Hepatocyte (in vitro differentiated cells): ENCODE data around the gene GCLM. TPM values are rescaled to one million over a fixed set of nuclear protein-coding genes. Genes with fewer than 3 reads are reported as not detected.

Experiments
- DNase-seq: peaks from one replicate; pipeline ENCODE4 v3.0.0-alpha.2; 2016; ENCODE audit warnings: low spot score
- H2AFZ ChIP-seq: fragments of 200-600 bp; sonication (generic); 2 replicates; pipeline ENCODE4 v1.6.0; 2016; ENCODE audit warnings: antibody characterized with exemption, mild to moderate bottlenecking
- H3K27ac ChIP-seq: fragments of 200-600 bp; sonication (generic); 2 replicates; pipeline ENCODE4 v1.5.1; 2016; ENCODE audit warnings: mild to moderate bottlenecking
- H3K27me3 ChIP-seq: fragments of 200-600 bp; sonication (generic); 2 replicates; pipeline ENCODE4 v1.6.1; 2016
- H3K36me3 ChIP-seq: fragments of 200-600 bp; sonication (generic); replicated peaks from 2 replicates; pipeline ENCODE4 v1.5.1; 2016; ENCODE audit warnings: low read depth; ENCODE audit not compliant: insufficient read depth
- H3K4me1 ChIP-seq: fragments of 200-600 bp; sonication (generic); 2 replicates; pipeline ENCODE4 v1.5.1; 2016; ENCODE audit warnings: mild to moderate bottlenecking, moderate library complexity; ENCODE audit not compliant: insufficient read depth
- H3K4me2 ChIP-seq: fragments of 200-600 bp; sonication (generic); 2 replicates; pipeline ENCODE4 v1.6.0; 2016
- H3K4me3 ChIP-seq: fragments of 200-600 bp; sonication (generic); 2 replicates; pipeline ENCODE4 v1.5.1; 2016; ENCODE audit warnings: mild to moderate bottlenecking
- H3K79me2 ChIP-seq: fragments of 200-600 bp; sonication (generic); 2 replicates; pipeline ENCODE4 v1.6.0; 2017; ENCODE audit warnings: mild to moderate bottlenecking
- H3K9me2 ChIP-seq: fragments of 200-600 bp; sonication (generic); replicated peaks from 2 replicates; pipeline ENCODE4 v1.6.0; 2017; ENCODE audit warnings: mild to moderate bottlenecking; ENCODE audit not compliant: insufficient read depth
- H3K9me3 ChIP-seq: fragments of 200-600 bp; sonication (generic); 2 replicates; pipeline ENCODE4 v1.5.1; 2016; ENCODE audit warnings: low read depth, mild to moderate bottlenecking
- H4K20me1 ChIP-seq: fragments of 200-600 bp; sonication (generic); 2 replicates; pipeline ENCODE4 v1.6.0; 2016; ENCODE audit warnings: mild to moderate bottlenecking; ENCODE audit not compliant: insufficient read depth, poor library complexity, severe bottlenecking
- CTCF ChIP-seq: fragments of 200-600 bp; sonication (generic); IDR thresholded peaks from 2 replicates; pipeline ENCODE4 v1.5.1; 2016; ENCODE audit warnings: antibody characterized with exemption, mild to moderate bottlenecking; ENCODE audit not compliant: poor library complexity
- EZH2 ChIP-seq: fragments of 200-600 bp; sonication (generic); IDR thresholded peaks from 2 replicates; pipeline ENCODE4 v1.6.1; 2016; ENCODE audit warnings: antibody characterized with exemption, mild to moderate bottlenecking, borderline replicate concordance
- EZH2phosphoT487 ChIP-seq: fragments of 200-600 bp; sonication (generic); IDR thresholded peaks from one replicate; pipeline ENCODE4 v1.6.1; 2018; ENCODE audit warnings: antibody characterized with exemption, mild to moderate bottlenecking, low read depth, moderate library complexity; ENCODE audit not compliant: unreplicated experiment, severe bottlenecking
- WGBS: methylation state at CpG from one replicate; pipeline ENCODE4 v1.1.6; 2016; ENCODE audit warnings: low lambda C conversion rate; ENCODE audit errors: missing lambda C conversion rate; 5-methylcytosine and 5-hydroxymethylcytosine counted together
- polyA plus RNA-seq: library from polyadenylated mRNA; unstranded; fragments of >200 nt; fragmentation: Nextera tagmentation; extraction: Ambion mirVana; gene quantifications from 2 replicates; pipeline ENCODE4 v1.2.1, GENCODE V29; 2016
- total RNA-seq: library from RNA; depleted of rRNA; stranded (reverse); fragments of >200 nt; gene quantifications from 2 replicates; pipeline ENCODE4 v1.2.3, GENCODE V29; 2014

GCLM gene
- 10.7 and 12.8 TPM in 2 replicates for total RNA-seq
- 14.4 and 15.3 TPM in 2 replicates for polyA plus RNA-seq

- peak within 1 kb of the TSS; percentile 79 for H3K27ac ChIP-seq
- DNase-seq, result peak; percentile 96
- H3K36me3 ChIP-seq, result no peaks in the 10 kb centered on the region
- H3K27me3 ChIP-seq, result no peaks in the 10 kb centered on the region
- H3K9me3 ChIP-seq, result no peaks in the 10 kb centered on the region
- H3K4me3 ChIP-seq, result peak within 1 kb of the TSS; percentile 68
- H2AFZ ChIP-seq, result peak within 1 kb of the TSS; percentile 53
- 2% methylated on average over 62 of the region's 102 CpGs for WGBS
- peaks cover 11% of the 10 kb centered on the region for H3K4me1 ChIP-seq
- TF ChIP-seq EZH2 (no peak), CTCF (peak; percentile 89)
- no peaks in the 10 kb centered on the region for H3K9me2 ChIP-seq
- H3K4me2 ChIP-seq, result peak within 1 kb of the TSS; percentile 78
- H4K20me1 ChIP-seq, result no peaks in the 10 kb centered on the region
- H3K79me2 ChIP-seq, result peaks cover 27% of the 10 kb centered on the region
These were observed at the start of gene GCLM for GRCh38 chr1:93909146-93910050. GCLM (minus strand) TSS chr1:93909430; CDS start chr1:93909163, 267 bp downstream.

DNA sequence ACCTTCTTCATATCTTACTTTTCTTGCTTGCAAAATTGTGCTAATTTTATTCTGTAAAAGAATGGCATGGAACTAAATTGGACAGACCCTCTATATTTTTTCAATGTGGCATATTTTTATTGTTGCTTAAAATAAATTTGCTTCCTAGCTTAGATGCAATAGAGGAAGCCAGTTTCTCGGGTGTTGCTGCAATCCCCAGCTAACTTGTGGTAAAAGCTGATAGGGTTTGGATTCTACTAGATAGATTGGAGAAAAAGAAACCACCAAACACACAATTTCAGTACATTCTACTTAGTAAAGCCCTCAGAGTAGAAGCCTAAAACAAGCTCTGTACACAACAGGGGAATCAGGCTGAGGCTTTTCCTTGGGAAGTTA lies 49.5 kb upstream of the GCLM start:
- Histone ChIP-seq H4K20me1 (no peaks in the 10 kb centered on the region), H2AFZ (no peak overlapping the region), H3K9me2 (no peaks in the 10 kb centered on the region), H3K4me3 (no peak overlapping the region), H3K4me2 (no peak overlapping the region), H3K79me2 (no peaks in the 10 kb centered on the region), H3K4me1 (peaks cover 11% of the 10 kb centered on the region), H3K27me3 (no peaks in the 10 kb centered on the region), H3K27ac (no peak overlapping the region), H3K9me3 (no peaks in the 10 kb centered on the region), H3K36me3 (no peaks in the 10 kb centered on the region)
- no peak for DNase-seq
- TF ChIP-seq CTCF (no peak), EZH2 (no peak), EZH2phosphoT487 (no peak)
- WGBS, result 70% methylated on average over 1 of the region's 1 CpG

GRCh38 chr1:93958032-93958725 lies 48.9 kb upstream of the GCLM start:
- H3K4me2 ChIP-seq, result no peak overlapping the region
- H3K27ac ChIP-seq, result peak overlapping the region; percentile 49
- H3K9me3 ChIP-seq, result no peaks in the 10 kb centered on the region
- no peak for TF ChIP-seq CTCF
- no peak for DNase-seq
- H3K36me3 ChIP-seq, result no peaks in the 10 kb centered on the region
- H3K27me3 ChIP-seq, result no peaks in the 10 kb centered on the region
- no peak overlapping the region for H2AFZ ChIP-seq
- no peaks in the 10 kb centered on the region for H3K9me2 ChIP-seq
- 74% methylated on average over 1 of the region's 1 CpG for WGBS
- no peaks in the 10 kb centered on the region for H4K20me1 ChIP-seq
- no peaks in the 10 kb centered on the region for H3K79me2 ChIP-seq
- H3K4me1 ChIP-seq, result peaks cover 10% of the 10 kb centered on the region
- no peak overlapping the region for H3K4me3 ChIP-seq
